HT-29 (cell line): ENCODE measurements around the gene DPEP2NB. TPM values are rescaled to one million over a fixed set of nuclear protein-coding genes. Genes with fewer than 3 reads are reported as not detected.
"Not testable (repeated sequence)": the region's sequence is repeated elsewhere in the genome, so short reads cannot be mapped to it uniquely, and the experiment has no call there.

ENCODE experiments used
- DNase-seq: peaks from one replicate; pipeline ENCODE4 v3.0.0-alpha.2; 2015; ENCODE audit warnings: low spot score
- total RNA-seq: library from RNA; depleted of rRNA; stranded (reverse); fragments of >200 nt; shearing (Covaris generic); gene quantifications from 2 replicates; pipeline ENCODE4 v1.2.3, GENCODE V29; 2014

DPEP2NB gene
- total RNA-seq, 1 experiment from 2014 or later = not detected

GRCh38 chr16:68013440-68013839, 2.3 kb downstream of the DPEP2NB start:
- no peak for DNase-seq

- not testable (repeated sequence) for DNase-seq
Measured at GRCh38 chr16:68009872-68010271, 5.8 kb downstream of the DPEP2NB start.

GRCh38 chr16:68009157-68009735, 6.5 kb downstream of the DPEP2NB start:
- DNase-seq = no peak

GRCh38 chr16:68005786-68006286, 9.9 kb downstream of the DPEP2NB start:
- DNase-seq = no peak

GRCh38 chr16:68005211-68005610, 10.5 kb downstream of the DPEP2NB start:
- DNase-seq = no peak

GRCh38 chr16:68003031-68003430, 12.7 kb downstream of the DPEP2NB start:
- DNase-seq = no peak

- no peak for DNase-seq
Measured at GRCh38 chr16:68000450-68000849, 15.3 kb downstream of the DPEP2NB start.

GRCh38 chr16:67999985-68000384, 15.7 kb downstream of the DPEP2NB start:
- no peak for DNase-seq

- not testable (repeated sequence) for DNase-seq
Measured at GRCh38 chr16:67998779-67999688, 16.7 kb downstream of the DPEP2NB start, which contains the start of gene DPEP2. TSS of gene DPEP2 (minus strand) at chr16:67999484. CDS start at chr16:67993212, 6,272 bp downstream.

GRCh38 chr16:67998231-67998778, 17.4 kb downstream of the DPEP2NB start:
- DNase-seq = not testable (repeated sequence)

- DNase-seq = no peak
Measured at GRCh38 chr16:67996666-67997065, 19.0 kb downstream of the DPEP2NB start.

GRCh38 chr16:67995423-67995822, 20.3 kb downstream of the DPEP2NB start:
- DNase-seq = no peak

GRCh38 chr16:67994040-67994408, 21.7 kb downstream of the DPEP2NB start:
- DNase-seq = not testable (repeated sequence)

GRCh38 chr16:67993207-67994039, 22.3 kb downstream of the DPEP2NB start:
- DNase-seq = peak; percentile 79

- no peak for DNase-seq
Measured at GRCh38 chr16:67992661-67993206, 23.0 kb downstream of the DPEP2NB start.

- DNase-seq = no peak
Measured at GRCh38 chr16:67990018-67990386, 25.7 kb downstream of the DPEP2NB start.

- DNase-seq = no peak
Measured at GRCh38 chr16:67989322-67990017, 26.2 kb downstream of the DPEP2NB start.

GRCh38 chr16:67988675-67989074, 27.0 kb downstream of the DPEP2NB start:
- no peak for DNase-seq

GRCh38 chr16:67987460-67988160, 28.1 kb downstream of the DPEP2NB start:
- DNase-seq = no peak

GRCh38 chr16:67986949-67987348, 28.8 kb downstream of the DPEP2NB start:
- DNase-seq = no peak
